ENCODE results near the gene WWOX. TPM values are rescaled to one million over a fixed set of nuclear protein-coding genes. Genes with fewer than 3 reads are reported as not detected.

Gene WWOX
- total RNA-seq, 1 donor from 2014 or later: 34.9 TPM

DNA sequence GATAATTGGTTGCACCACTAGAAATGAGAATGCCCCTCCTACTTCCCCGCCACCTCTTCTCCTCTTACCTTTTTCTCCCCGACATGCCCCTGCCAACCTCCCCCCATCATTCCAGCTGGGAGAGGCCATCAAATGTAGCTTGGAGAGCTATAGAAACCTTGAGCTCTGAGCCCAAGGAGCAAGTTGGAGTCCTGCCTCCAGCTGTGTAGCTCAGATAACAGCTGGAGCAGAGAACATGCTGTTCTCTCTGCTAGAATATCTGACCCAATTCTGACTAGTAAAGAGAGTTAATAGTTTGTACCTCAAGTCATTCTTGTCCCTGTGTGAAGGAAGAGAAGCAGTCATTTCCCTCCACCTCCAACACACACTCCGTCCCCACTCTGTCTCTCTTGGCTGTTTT, 1010.8 kb downstream of the WWOX start:
- no peak for TF ChIP-seq CTCF (IDR thresholded peaks at IDR 0.05; ENCODE audit: insufficient read depth, low read length, poor library complexity, severe bottlenecking)
- Histone ChIP-seq H3K36me3 (ENCODE audit: control insufficient read depth, insufficient read depth, low read length) (no peaks in the 10 kb centered on the region), H3K4me3 (ENCODE audit: low read depth, low read length) (no peak overlapping the region), H3K27me3 (ENCODE audit: control insufficient read depth, insufficient read depth, low read length) (no peaks in the 10 kb centered on the region)
- DNase-seq (ENCODE audit: low read depth): no peak

GRCh38 chr16:79110953-79111352, 1011.5 kb downstream of the WWOX start:
- no peak overlapping the region for H3K4me3 ChIP-seq (ENCODE audit: low read depth, low read length)
- DNase-seq (ENCODE audit: low read depth): no peak
- no peaks in the 10 kb centered on the region for H3K36me3 ChIP-seq (ENCODE audit: control insufficient read depth, insufficient read depth, low read length)
- no peaks in the 10 kb centered on the region for H3K27me3 ChIP-seq (ENCODE audit: control insufficient read depth, insufficient read depth, low read length)
- no peak for TF ChIP-seq CTCF (IDR thresholded peaks at IDR 0.05; ENCODE audit: insufficient read depth, low read length, poor library complexity, severe bottlenecking)

DNA sequence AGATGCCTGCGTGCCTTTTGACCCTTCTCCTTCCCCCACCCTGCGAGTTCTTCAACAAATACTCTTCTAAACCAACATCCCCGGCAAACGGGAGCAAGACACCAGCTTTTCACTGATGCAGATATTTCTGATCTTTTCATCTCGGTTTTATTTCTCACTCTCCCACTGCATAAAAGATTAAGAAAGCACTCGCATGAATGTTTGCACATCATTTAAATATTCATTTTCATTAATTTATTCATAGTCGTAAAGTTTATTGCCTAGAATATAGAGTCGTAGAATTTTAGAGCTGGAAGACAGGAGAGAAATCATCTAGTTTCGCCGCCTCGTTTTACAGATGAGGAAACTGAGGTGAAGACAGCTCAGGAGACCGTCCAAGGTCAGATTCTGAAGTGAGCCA, 1013.0 kb downstream of the WWOX start:
- no peak for DNase-seq (ENCODE audit: low read depth)
- Histone ChIP-seq H3K36me3 (ENCODE audit: control insufficient read depth, insufficient read depth, low read length) (no peaks in the 10 kb centered on the region), H3K27me3 (ENCODE audit: control insufficient read depth, insufficient read depth, low read length) (no peaks in the 10 kb centered on the region), H3K4me3 (ENCODE audit: low read depth, low read length) (no peak overlapping the region)
- TF ChIP-seq CTCF (IDR thresholded peaks at IDR 0.05; ENCODE audit: insufficient read depth, low read length, poor library complexity, severe bottlenecking): no peak

GRCh38 chr16:79113826-79114225, 1014.4 kb downstream of the WWOX start:
- no peak for TF ChIP-seq CTCF (IDR thresholded peaks at IDR 0.05; ENCODE audit: insufficient read depth, low read length, poor library complexity, severe bottlenecking)
- no peak for DNase-seq (ENCODE audit: low read depth)
- Histone ChIP-seq H3K36me3 (ENCODE audit: control insufficient read depth, insufficient read depth, low read length) (no peaks in the 10 kb centered on the region), H3K4me3 (ENCODE audit: low read depth, low read length) (no peak overlapping the region), H3K27me3 (ENCODE audit: control insufficient read depth, insufficient read depth, low read length) (no peaks in the 10 kb centered on the region)

GRCh38 chr16:79114759-79115158, 1015.3 kb downstream of the WWOX start:
- H3K4me3 ChIP-seq (ENCODE audit: low read depth, low read length): no peak overlapping the region
- H3K27me3 ChIP-seq (ENCODE audit: control insufficient read depth, insufficient read depth, low read length): peaks cover under 1% of the 10 kb centered on the region
- no peaks in the 10 kb centered on the region for H3K36me3 ChIP-seq (ENCODE audit: control insufficient read depth, insufficient read depth, low read length)
- no peak for TF ChIP-seq CTCF (IDR thresholded peaks at IDR 0.05; ENCODE audit: insufficient read depth, low read length, poor library complexity, severe bottlenecking)
- DNase-seq (ENCODE audit: low read depth): no peak

DNA sequence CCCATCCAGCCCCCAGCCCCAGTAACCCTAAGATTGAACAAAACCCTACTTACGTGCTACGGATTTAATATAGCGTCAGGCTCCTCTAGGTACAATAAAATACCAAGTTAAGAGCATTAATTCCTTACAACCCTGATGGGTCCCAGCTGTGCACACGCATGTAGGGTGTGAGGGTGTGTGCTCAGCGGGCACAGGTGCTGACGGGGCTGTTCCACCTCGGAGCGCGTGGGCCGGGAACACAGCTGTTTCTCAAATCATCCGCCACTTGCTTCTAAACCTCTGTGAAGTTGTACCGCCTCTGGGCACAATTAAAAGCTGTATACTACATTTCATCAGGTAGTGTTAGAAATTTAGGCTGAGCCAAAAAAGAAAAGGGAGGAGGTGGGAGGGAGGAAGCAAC, 1022.5 kb downstream of the WWOX start:
- TF ChIP-seq CTCF (IDR thresholded peaks at IDR 0.05; ENCODE audit: insufficient read depth, low read length, poor library complexity, severe bottlenecking): no peak
- Histone ChIP-seq H3K27me3 (ENCODE audit: control insufficient read depth, insufficient read depth, low read length) (peaks cover 2% of the 10 kb centered on the region), H3K4me3 (ENCODE audit: low read depth, low read length) (no peak overlapping the region), H3K36me3 (ENCODE audit: control insufficient read depth, insufficient read depth, low read length) (no peaks in the 10 kb centered on the region)
- no peak for DNase-seq (ENCODE audit: low read depth)

Measured in kidney epithelial cell (primary cell).